Bronchial epithelial cell (primary cell): ENCODE results near the gene PITPNM3. TPM values are rescaled to one million over a fixed set of nuclear protein-coding genes. Genes with fewer than 3 reads are reported as not detected.

Experiments
- DNase-seq: peaks from one replicate; pipeline ENCODE4 v3.0.0-alpha.2; 2010; ENCODE audit warnings: low read depth
- FAIRE-seq: peaks from 2 replicates; lab custom pipeline; 2011; peaks lifted over from hg19 to GRCh38; lab: Jason Lieb, UNC
- H3K27me3 ChIP-seq: 2 replicates; pipeline ENCODE4 v1.5.1; 2011; ENCODE audit warnings: low read length; ENCODE audit not compliant: control insufficient read depth, insufficient read depth
- H3K36me3 ChIP-seq: 2 replicates; pipeline ENCODE4 v1.5.1; 2011; ENCODE audit warnings: low read length; ENCODE audit not compliant: control insufficient read depth, insufficient read depth
- H3K4me3 ChIP-seq: 2 replicates; pipeline ENCODE4 v1.5.1; 2011; ENCODE audit warnings: mild to moderate bottlenecking, low read depth, low read length, control low read depth
- CTCF ChIP-seq: IDR thresholded peaks from 2 replicates; pipeline ENCODE4 v1.5.1; 2011; ENCODE audit warnings: mild to moderate bottlenecking, moderate library complexity, low read length, control low read depth, inconsistent platforms; ENCODE audit not compliant: insufficient read depth, severe bottlenecking
- total RNA-seq: library from RNA; depleted of rRNA; stranded (reverse); fragments of >200 nt; gene quantifications from 2 replicates; pipeline ENCODE4 v1.2.1, GENCODE V29; 2014

The PITPNM3 gene
- total RNA-seq, 1 donor from 2014 or later = 25.0 TPM

- DNase-seq = no peak
- no peak for FAIRE-seq
- H3K36me3 ChIP-seq = peaks cover 8% of the 10 kb centered on the region
- TF ChIP-seq CTCF = no peak
- no peak overlapping the region for H3K4me3 ChIP-seq
- H3K27me3 ChIP-seq = no peaks in the 10 kb centered on the region
Measured at GRCh38 chr17:6498356-6498755, 58.0 kb downstream of the PITPNM3 start.

- DNase-seq (no peak), FAIRE-seq (no peak)
- peaks cover 4% of the 10 kb centered on the region for H3K36me3 ChIP-seq
- no peaks in the 10 kb centered on the region for H3K27me3 ChIP-seq
- no peak overlapping the region for H3K4me3 ChIP-seq
- TF ChIP-seq CTCF = no peak
Measured at GRCh38 chr17:6497496-6498221, 58.7 kb downstream of the PITPNM3 start.

GRCh38 chr17:6496640-6497441 lies 59.5 kb downstream of the PITPNM3 start:
- peaks cover 1% of the 10 kb centered on the region for H3K36me3 ChIP-seq
- H3K27me3 ChIP-seq = no peaks in the 10 kb centered on the region
- no peak overlapping the region for H3K4me3 ChIP-seq
- TF ChIP-seq CTCF = no peak
- DNase-seq = no peak
- FAIRE-seq = no peak

- Histone ChIP-seq H3K36me3 (peaks cover 1% of the 10 kb centered on the region), H3K4me3 (no peak overlapping the region), H3K27me3 (no peaks in the 10 kb centered on the region)
- no peak for DNase-seq
- TF ChIP-seq CTCF = no peak
- FAIRE-seq = no peak
Measured at GRCh38 chr17:6496116-6496481, 60.3 kb downstream of the PITPNM3 start.

- Histone ChIP-seq H3K4me3 (no peak overlapping the region), H3K27me3 (no peaks in the 10 kb centered on the region), H3K36me3 (peaks cover 1% of the 10 kb centered on the region)
- no peak for FAIRE-seq
- TF ChIP-seq CTCF = no peak
- DNase-seq = no peak
Measured at GRCh38 chr17:6495450-6496115, 60.8 kb downstream of the PITPNM3 start.
